Activated CD8-positive, alpha-beta T cell treated with anti-CD3 and anti-CD28 coated beads, Interleukin-2, amount 10 ng/mL, durations not matched to agents 7 days and 5 days (primary cell): ENCODE results near the gene PUDP. TPM values are rescaled to one million over a fixed set of nuclear protein-coding genes. Genes with fewer than 3 reads are reported as not detected.

Experiments
- ATAC-seq: fragments of 150-1000 bp; cut with Tn5 transposase; one replicate; pipeline ENCODE4 v1.10.0; 2021; ENCODE audit warnings: moderate library complexity
- CTCF ChIA-PET: fragments of 350-600 bp; sonication (Branson Sonifier 250); formaldehyde crosslinking; loops from one replicate; lab custom pipeline; 2021; ENCODE audit warnings: antibody characterized with exemption; lab: Charles Lee
- POLR2A ChIA-PET: fragments of 350-600 bp; sonication (Branson Sonifier 250); formaldehyde crosslinking; loops from one replicate; lab custom pipeline; 2021; ENCODE audit warnings: antibody characterized with exemption; lab: Charles Lee
- DNase-seq: peaks from one replicate; pipeline ENCODE4 v3.0.0-alpha.2; 2020
- H3K27ac Mint-ChIP-seq: one replicate; pipeline ENCODE4 v1.8.0; 2021; ENCODE audit warnings: mild to moderate bottlenecking, mixed read lengths
- H3K27me3 Mint-ChIP-seq: one replicate; pipeline ENCODE4 v1.8.0; 2021; ENCODE audit warnings: low read depth, mixed read lengths
- H3K36me3 Mint-ChIP-seq: one replicate; pipeline ENCODE4 v1.8.0; 2021; ENCODE audit warnings: low read depth, mixed read lengths
- H3K4me1 Mint-ChIP-seq: one replicate; pipeline ENCODE4 v1.8.0; 2021; ENCODE audit warnings: low read depth, mixed read lengths
- H3K4me3 Mint-ChIP-seq: one replicate; pipeline ENCODE4 v1.8.0; 2021; ENCODE audit warnings: mild to moderate bottlenecking, mixed read lengths
- H3K9me3 Mint-ChIP-seq: one replicate; pipeline ENCODE4 v1.8.0; 2022; ENCODE audit warnings: mixed read lengths; ENCODE audit not compliant: insufficient read depth
- total RNA-seq, 2 experiments: library from RNA; stranded (reverse); gene quantifications; one replicate each; pipeline ENCODE4 v1.2.3, GENCODE V29; 2021

Gene PUDP
- total RNA-seq, 2 experiments from 2014 or later: 16.1 to 16.6 TPM

- CTCF ChIA-PET: no interaction called here
- Mint-ChIP-seq H3K36me3 (peaks cover 2% of the 10 kb centered on the region), H3K4me1 (peaks cover 23% of the 10 kb centered on the region), H3K9me3 (no peaks in the 10 kb centered on the region), H3K27me3 (no peaks in the 10 kb centered on the region), H3K4me3 (no peak overlapping the region), H3K27ac (no peak overlapping the region)
- POLR2A ChIA-PET: no interaction called here
- no peak for DNase-seq
- no peak for ATAC-seq
Measured at GRCh38 chrX:7065473-7065872, 82.5 kb downstream of the PUDP start.

- no peak for ATAC-seq
- Mint-ChIP-seq H3K36me3 (peaks cover 6% of the 10 kb centered on the region), H3K4me1 (peaks cover 8% of the 10 kb centered on the region), H3K27me3 (no peaks in the 10 kb centered on the region), H3K4me3 (no peak overlapping the region), H3K9me3 (no peaks in the 10 kb centered on the region), H3K27ac (no peak overlapping the region)
- no peak for DNase-seq
- ChIA-PET CTCF (no interaction called here), POLR2A (no interaction called here)
Measured at GRCh38 chrX:7062903-7063302, 85.0 kb downstream of the PUDP start.

- Mint-ChIP-seq H3K27ac (no peak overlapping the region), H3K36me3 (peaks cover 10% of the 10 kb centered on the region), H3K4me1 (peaks cover 8% of the 10 kb centered on the region), H3K27me3 (no peaks in the 10 kb centered on the region), H3K9me3 (no peaks in the 10 kb centered on the region), H3K4me3 (no peak overlapping the region)
- no peak for DNase-seq
- ChIA-PET POLR2A (no interaction called here), CTCF (no interaction called here)
- no peak for ATAC-seq
Measured at GRCh38 chrX:7062276-7062675, 85.7 kb downstream of the PUDP start.

- ATAC-seq (no peak), DNase-seq (no peak)
- Mint-ChIP-seq H3K27ac (no peak overlapping the region), H3K4me3 (no peak overlapping the region), H3K4me1 (peaks cover 8% of the 10 kb centered on the region), H3K27me3 (no peaks in the 10 kb centered on the region), H3K9me3 (no peaks in the 10 kb centered on the region), H3K36me3 (peaks cover 14% of the 10 kb centered on the region)
- CTCF ChIA-PET: no interaction called here
- POLR2A ChIA-PET: no interaction called here
Measured at GRCh38 chrX:7061429-7061828, 86.5 kb downstream of the PUDP start.

- POLR2A ChIA-PET: no interaction called here
- Mint-ChIP-seq H3K4me3 (no peak overlapping the region), H3K36me3 (peaks cover 15% of the 10 kb centered on the region), H3K4me1 (peaks cover 11% of the 10 kb centered on the region), H3K9me3 (no peaks in the 10 kb centered on the region), H3K27me3 (no peaks in the 10 kb centered on the region), H3K27ac (no peak overlapping the region)
- ATAC-seq: no peak
- CTCF ChIA-PET: no interaction called here
- no peak for DNase-seq
Measured at GRCh38 chrX:7060444-7060843, 87.5 kb downstream of the PUDP start.

GRCh38 chrX:7059859-7060258 is 88.1 kb downstream of the PUDP start:
- Mint-ChIP-seq H3K9me3 (no peaks in the 10 kb centered on the region), H3K27me3 (no peaks in the 10 kb centered on the region), H3K36me3 (peaks cover 15% of the 10 kb centered on the region), H3K4me3 (no peak overlapping the region), H3K27ac (no peak overlapping the region), H3K4me1 (peaks cover 11% of the 10 kb centered on the region)
- DNase-seq (no peak), ATAC-seq (no peak)
- POLR2A ChIA-PET: no interaction called here
- CTCF ChIA-PET: no interaction called here

GRCh38 chrX:7059214-7059838 is 88.6 kb downstream of the PUDP start:
- no peak overlapping the region for H3K4me3 Mint-ChIP-seq
- H3K4me1 Mint-ChIP-seq: peaks cover 11% of the 10 kb centered on the region
- no peaks in the 10 kb centered on the region for H3K27me3 Mint-ChIP-seq
- peaks cover 15% of the 10 kb centered on the region for H3K36me3 Mint-ChIP-seq
- no peaks in the 10 kb centered on the region for H3K9me3 Mint-ChIP-seq
- ATAC-seq: peak; percentile 44
- no peak for DNase-seq
- ChIA-PET POLR2A (no interaction called here), CTCF (no interaction called here)
- peak overlapping the region; percentile 40 for H3K27ac Mint-ChIP-seq

- Mint-ChIP-seq H3K4me1 (peaks cover 9% of the 10 kb centered on the region), H3K27ac (no peak overlapping the region), H3K9me3 (no peaks in the 10 kb centered on the region), H3K27me3 (no peaks in the 10 kb centered on the region), H3K4me3 (no peak overlapping the region), H3K36me3 (peaks cover 20% of the 10 kb centered on the region)
- DNase-seq (no peak), ATAC-seq (no peak)
- POLR2A ChIA-PET: no interaction called here
- CTCF ChIA-PET: no interaction called here
Measured at GRCh38 chrX:7055386-7056137, 92.4 kb downstream of the PUDP start.

GRCh38 chrX:7054219-7055216 is 93.4 kb downstream of the PUDP start:
- ChIA-PET POLR2A (no interaction called here), CTCF (no interaction called here)
- Mint-ChIP-seq H3K27ac (no peak overlapping the region), H3K4me1 (peaks cover 6% of the 10 kb centered on the region), H3K4me3 (no peak overlapping the region), H3K36me3 (peaks cover 23% of the 10 kb centered on the region), H3K9me3 (no peaks in the 10 kb centered on the region), H3K27me3 (no peaks in the 10 kb centered on the region)
- ATAC-seq: no peak
- no peak for DNase-seq

GRCh38 chrX:7052541-7052940 is 95.4 kb downstream of the PUDP start:
- no peak overlapping the region for H3K27ac Mint-ChIP-seq
- peaks cover 2% of the 10 kb centered on the region for H3K4me1 Mint-ChIP-seq
- ATAC-seq (no peak), DNase-seq (no peak)
- no peaks in the 10 kb centered on the region for H3K27me3 Mint-ChIP-seq
- POLR2A ChIA-PET: no interaction called here
- no peaks in the 10 kb centered on the region for H3K9me3 Mint-ChIP-seq
- H3K4me3 Mint-ChIP-seq: no peak overlapping the region
- H3K36me3 Mint-ChIP-seq: peaks cover 22% of the 10 kb centered on the region
- CTCF ChIA-PET: no interaction called here

GRCh38 chrX:7050271-7050670 is 97.7 kb downstream of the PUDP start:
- DNase-seq (no peak), ATAC-seq (no peak)
- no peak overlapping the region for H3K4me3 Mint-ChIP-seq
- no peaks in the 10 kb centered on the region for H3K27me3 Mint-ChIP-seq
- H3K36me3 Mint-ChIP-seq: peaks cover 16% of the 10 kb centered on the region
- ChIA-PET POLR2A (no interaction called here), CTCF (no interaction called here)
- no peak overlapping the region for H3K27ac Mint-ChIP-seq
- H3K9me3 Mint-ChIP-seq: no peaks in the 10 kb centered on the region
- H3K4me1 Mint-ChIP-seq: no peaks in the 10 kb centered on the region

- no peak for ATAC-seq
- Mint-ChIP-seq H3K27me3 (no peaks in the 10 kb centered on the region), H3K4me1 (no peaks in the 10 kb centered on the region), H3K27ac (no peak overlapping the region), H3K36me3 (peaks cover 19% of the 10 kb centered on the region), H3K4me3 (no peak overlapping the region), H3K9me3 (no peaks in the 10 kb centered on the region)
- CTCF ChIA-PET: no interaction called here
- POLR2A ChIA-PET: no interaction called here
- DNase-seq: no peak
Measured at GRCh38 chrX:7047951-7048350, 100.0 kb downstream of the PUDP start.
